IMR-90 (cell line): Measurements from ENCODE around the gene VRK2. TPM values are rescaled to one million over a fixed set of nuclear protein-coding genes. Genes with fewer than 3 reads are reported as not detected.

Source experiments
- ATAC-seq: fragments of 200-7000 bp; cut with Tn5 transposase; 2 replicates; pipeline ENCODE4 v1.9.1; 2020; ENCODE audit warnings: low read depth, mild to moderate bottlenecking, moderate library complexity
- BruUV-seq: library from RNA; stranded (reverse); fragments of 400-500 nt; replicated peaks from 2 replicates; lab custom pipeline; 2021; lab: Mats Ljungman, UMichigan
- CTCF ChIA-PET: fragments of 300-600 bp; formaldehyde crosslinking; extraction: SDS; loops from one replicate; lab custom pipeline; 2021; ENCODE audit warnings: antibody characterized with exemption; lab: Yijun Ruan, JAX
- POLR2A ChIA-PET: fragments of 300-600 bp; sonication (Branson Sonifier 250); formaldehyde crosslinking; loops from one replicate; lab custom pipeline; 2022; ENCODE audit warnings: antibody characterized with exemption; ENCODE audit not compliant: unreplicated experiment; lab: Charles Lee
- DNase-seq: peaks from one replicate; pipeline ENCODE4 v3.0.0; 2013
- H2AFZ ChIP-seq: replicated peaks from 2 replicates; pipeline ENCODE3; 2013; ENCODE audit warnings: low read length, mild to moderate bottlenecking; ENCODE audit not compliant: poor library complexity
- H2AK5ac ChIP-seq: 2 replicates; pipeline ENCODE4 v1.6.1; 2013; ENCODE audit warnings: low read depth, low read length, inconsistent platforms
- H2AK9ac ChIP-seq: replicated peaks from 2 replicates; pipeline ENCODE3; 2013; ENCODE audit warnings: mild to moderate bottlenecking, low read depth, low read length, moderate library complexity; ENCODE audit not compliant: poor library complexity
- H2BK120ac ChIP-seq: 2 replicates; pipeline ENCODE4 v1.6.1; 2013; ENCODE audit warnings: low read depth, low read length, inconsistent platforms
- H2BK15ac ChIP-seq: 3 replicates; pipeline ENCODE4 v1.6.1; 2013; ENCODE audit warnings: low read depth, low read length, inconsistent platforms
- H2BK20ac ChIP-seq: 2 replicates; pipeline ENCODE4 v1.6.1; 2013; ENCODE audit warnings: low read depth, mild to moderate bottlenecking, inconsistent platforms, low read length, moderate library complexity
- H2BK5ac ChIP-seq: 2 replicates; pipeline ENCODE4 v1.6.1; 2013; ENCODE audit warnings: mild to moderate bottlenecking, low read depth, low read length, inconsistent platforms; ENCODE audit not compliant: poor library complexity, severe bottlenecking
- H3K14ac ChIP-seq: replicated peaks from 2 replicates; pipeline ENCODE4 v1.6.1; 2013; ENCODE audit warnings: low read depth, low read length, inconsistent platforms
- H3K18ac ChIP-seq: 2 replicates; pipeline ENCODE4 v1.6.1; 2013; ENCODE audit warnings: low read depth, low read length, control low read depth
- H3K23ac ChIP-seq: 2 replicates; pipeline ENCODE4 v1.6.1; 2013; ENCODE audit warnings: low read depth, low read length, inconsistent platforms
- H3K27ac ChIP-seq: 2 replicates; pipeline ENCODE4 v1.5.1; 2013; ENCODE audit warnings: mild to moderate bottlenecking, control low read depth, low read length; ENCODE audit not compliant: insufficient read depth
- H3K27me3 ChIP-seq: 2 replicates; pipeline ENCODE4 v1.6.1; 2013; ENCODE audit warnings: low read length; ENCODE audit not compliant: control insufficient read depth, insufficient read depth
- H3K36me3 ChIP-seq: 2 replicates; pipeline ENCODE4 v1.6.1; 2013; ENCODE audit warnings: low read length, mixed read lengths; ENCODE audit not compliant: control insufficient read depth, insufficient read depth
- H3K4ac ChIP-seq: 2 replicates; pipeline ENCODE4 v1.6.1; 2013; ENCODE audit warnings: low read depth, low read length, inconsistent platforms
- H3K4me1 ChIP-seq: 2 replicates; pipeline ENCODE4 v1.6.1; 2013; ENCODE audit warnings: low read length, mixed read lengths; ENCODE audit not compliant: control insufficient read depth, insufficient read depth
- H3K4me2 ChIP-seq: 2 replicates; pipeline ENCODE4 v1.6.1; 2013; ENCODE audit warnings: low read depth, mild to moderate bottlenecking, control low read depth, low read length, moderate library complexity
- H3K4me3 ChIP-seq: 2 replicates; pipeline ENCODE4 v1.5.1; 2013; ENCODE audit warnings: low read depth, mild to moderate bottlenecking, control low read depth, low read length, moderate library complexity; ENCODE audit not compliant: insufficient read depth
- H3K56ac ChIP-seq: 2 replicates; pipeline ENCODE4 v1.6.1; 2013; ENCODE audit warnings: low read length, inconsistent platforms; ENCODE audit not compliant: insufficient read depth; ENCODE audit errors: extremely low read depth
- H3K79me1 ChIP-seq, 2 experiments: 2 replicates each; pipeline ENCODE4 v1.6.1; 2013; ENCODE audit warnings: low read length in 2 of 2, inconsistent platforms in 1 of 2, low read depth in 1 of 2
- H3K9ac ChIP-seq: 2 replicates; pipeline ENCODE4 v1.6.1; 2013; ENCODE audit warnings: low read depth, low read length, control low read depth
- H3K9me1 ChIP-seq: 2 replicates; pipeline ENCODE4 v1.6.1; 2013; ENCODE audit warnings: low read length, inconsistent platforms; ENCODE audit not compliant: insufficient read depth
- H3K9me3 ChIP-seq: 2 replicates; pipeline ENCODE4 v1.6.1; 2013; ENCODE audit warnings: low read length; ENCODE audit not compliant: control insufficient read depth, insufficient read depth
- H4K20me1 ChIP-seq: 2 replicates; pipeline ENCODE4 v1.6.1; 2013; ENCODE audit warnings: low read length, inconsistent platforms; ENCODE audit not compliant: insufficient read depth
- H4K5ac ChIP-seq: 2 replicates; pipeline ENCODE4 v1.6.1; 2013; ENCODE audit warnings: mild to moderate bottlenecking, low read depth, low read length, control low read depth
- H4K8ac ChIP-seq, 2 experiments: 2 replicates each; pipeline ENCODE4 v1.6.1; 2013; ENCODE audit warnings: low read depth in 2 of 2, low read length in 2 of 2, control low read depth in 1 of 2, inconsistent platforms in 1 of 2
- H4K91ac ChIP-seq: 2 replicates; pipeline ENCODE4 v1.6.1; 2013; ENCODE audit warnings: low read depth, low read length, inconsistent platforms; ENCODE audit not compliant: insufficient read depth
- BHLHE40 ChIP-seq: fragments of 150-350 bp; IDR thresholded peaks from 2 replicates; pipeline ENCODE4 v1.6.1; 2016; ENCODE audit warnings: mild to moderate bottlenecking, low read depth, low read length
- CEBPB ChIP-seq: IDR thresholded peaks from 2 replicates; pipeline ENCODE4 v1.6.1; 2012; ENCODE audit warnings: low read depth, low read length, improper control_type of control experiment
- MAFK ChIP-seq: IDR thresholded peaks from 2 replicates; pipeline ENCODE4 v1.6.1; 2012; ENCODE audit warnings: low read depth, low read length, improper control_type of control experiment
- MAZ ChIP-seq: IDR thresholded peaks from 2 replicates; pipeline ENCODE4 v1.6.1; 2012; ENCODE audit warnings: low read depth, mild to moderate bottlenecking, low read length, improper control_type of control experiment, moderate library complexity, borderline replicate concordance
- MXI1 ChIP-seq: IDR thresholded peaks from 2 replicates; pipeline ENCODE4 v1.6.1; 2012; ENCODE audit warnings: low read depth, mild to moderate bottlenecking, low read length, moderate library complexity, borderline replicate concordance
- NFE2L2 ChIP-seq: fragments of 150-350 bp; IDR thresholded peaks from 2 replicates; pipeline ENCODE4 v1.6.1; 2016; ENCODE audit warnings: low read depth, mild to moderate bottlenecking, low read length
- POLR2A ChIP-seq: IDR thresholded peaks from 2 replicates; pipeline ENCODE4 v1.6.1; 2012; ENCODE audit warnings: mild to moderate bottlenecking, low read depth, low read length
- RAD21 ChIP-seq: IDR thresholded peaks from 2 replicates; pipeline ENCODE4 v1.6.1; 2012; ENCODE audit warnings: low read length, improper control_type of control experiment
- RCOR1 ChIP-seq: IDR thresholded peaks from 2 replicates; pipeline ENCODE4 v1.6.1; 2012; ENCODE audit warnings: mild to moderate bottlenecking, low read length, improper control_type of control experiment; ENCODE audit not compliant: insufficient replicate concordance
- RFX5 ChIP-seq: IDR thresholded peaks from 2 replicates; pipeline ENCODE4 v1.8.0; 2012; ENCODE audit warnings: low read depth, mild to moderate bottlenecking, low read length, moderate library complexity
- WGBS, 2 experiments: methylation state at CpG; one replicate each; pipeline versions ENCODE4 v1.1.5 to v1.1.7; 2013; ENCODE audit warnings: missing lambda C conversion rate in 2 of 2; ENCODE audit not compliant: insufficient read length in 1 of 2; ENCODE audit errors: extremely low coverage in 2 of 2; 5-methylcytosine and 5-hydroxymethylcytosine counted together
- dilution Hi-C: fragments of 300-500 bp; cut with HindIII; formaldehyde crosslinking; loops from one replicate; pipeline ENCODE4 v1.14.3; 2018; ENCODE audit warnings: low sequenced_read_pairs; ENCODE audit not compliant: unreplicated experiment
- in situ Hi-C: fragments of 300-500 bp; cut with MboI; formaldehyde crosslinking; loops from 3 replicates; pipeline ENCODE4 v1.14.3; 2019; ENCODE audit warnings: low sequenced_read_pairs, inconsistent platforms, mixed read lengths
- intact Hi-C: fragments of 100-400 bp; cut with micrococcal nuclease; formaldehyde crosslinking; loops from 2 replicates; pipeline ENCODE4 v1.10.0; 2022
- polyA plus RNA-seq, 3 experiments: library from polyadenylated mRNA; depleted of rRNA; stranded (reverse); fragments of >200 nt; gene quantifications; 2 replicates each; pipeline ENCODE4 v1.2.3, GENCODE V29; 2012; ENCODE audit warnings: low replicate concordance in 1 of 3
- total RNA-seq: library from RNA; depleted of rRNA; stranded (reverse); fragments of >200 nt; gene quantifications from 2 replicates; pipeline ENCODE4 v1.2.3, GENCODE V29; 2012
- TF ChIP-seq, protein P1 (sequence below): conservative IDR thresholded peaks from 2 replicates; pipeline ENCODE4 v1.5.1; 2012; ENCODE audit warnings: mild to moderate bottlenecking, low read depth, low read length, improper control_type of control experiment

Gene VRK2
- total and polyA plus RNA-seq, 2 of the 4 experiments (the other 2 are of a cell fraction), result 12.2 to 22.8 TPM

DNA sequence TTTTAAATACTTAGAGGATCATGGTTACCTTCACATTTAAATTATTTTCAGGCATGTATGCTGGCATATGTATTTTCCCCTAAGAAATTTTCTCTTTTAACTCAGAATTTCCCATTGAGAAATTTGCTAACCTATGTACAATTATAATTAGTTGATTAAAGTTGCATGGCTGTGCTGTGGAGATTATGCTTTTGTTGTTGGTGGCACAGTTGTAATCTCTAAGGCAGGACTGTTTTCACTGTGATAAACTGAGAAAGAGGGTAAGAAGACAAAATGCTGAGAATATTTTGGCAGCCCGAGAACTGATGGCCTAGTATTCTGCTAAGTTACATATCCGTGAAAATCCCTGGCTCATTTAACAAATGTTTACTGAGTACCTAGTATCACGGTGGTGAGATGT lies 1.4 kb downstream of the VRK2 start:
- Histone ChIP-seq H2AK5ac (no peak overlapping the region), H3K27ac (no peak overlapping the region), H2BK20ac (no peak overlapping the region), H2BK15ac (no peak overlapping the region), H2AFZ (no peak overlapping the region), H2BK5ac (no peak overlapping the region), H3K14ac (peak overlapping the region; percentile 63; the same call in 1 of the 2 replicates), H4K20me1 (no peaks in the 10 kb centered on the region), H3K56ac (no peak overlapping the region), H3K4me3 (no peak overlapping the region), H3K79me1 (peaks cover 7 to 22% of the 10 kb centered on the region in 2 experiments; a peak in 3 of 4 replicates), H4K91ac (no peak overlapping the region), H3K9me1 (no peaks in the 10 kb centered on the region; the same call in 1 of the 2 replicates), H3K23ac (peak overlapping the region; percentile 76; the same call in 1 of the 2 replicates), H3K4me1 (peaks cover 2% of the 10 kb centered on the region; the same call in 1 of the 2 replicates), H2BK120ac (no peak overlapping the region), H3K4me2 (peak overlapping the region; percentile 97; the same call in 1 of the 2 replicates), H3K27me3 (no peaks in the 10 kb centered on the region), H3K4ac (no peak overlapping the region), H3K9me3 (no peaks in the 10 kb centered on the region), H3K9ac (no peak overlapping the region), H4K5ac (no peak overlapping the region), H3K18ac (no peak overlapping the region), H4K8ac (no peak overlapping the region), H2AK9ac (no peak overlapping the region), H3K36me3 (no peaks in the 10 kb centered on the region)
- ChIA-PET POLR2A (no interaction called here), CTCF (no interaction called here)
- TF ChIP-seq POLR2A, result no peak
- TF ChIP-seq CEBPB, result no peak
- TF ChIP-seq, protein P1, sequence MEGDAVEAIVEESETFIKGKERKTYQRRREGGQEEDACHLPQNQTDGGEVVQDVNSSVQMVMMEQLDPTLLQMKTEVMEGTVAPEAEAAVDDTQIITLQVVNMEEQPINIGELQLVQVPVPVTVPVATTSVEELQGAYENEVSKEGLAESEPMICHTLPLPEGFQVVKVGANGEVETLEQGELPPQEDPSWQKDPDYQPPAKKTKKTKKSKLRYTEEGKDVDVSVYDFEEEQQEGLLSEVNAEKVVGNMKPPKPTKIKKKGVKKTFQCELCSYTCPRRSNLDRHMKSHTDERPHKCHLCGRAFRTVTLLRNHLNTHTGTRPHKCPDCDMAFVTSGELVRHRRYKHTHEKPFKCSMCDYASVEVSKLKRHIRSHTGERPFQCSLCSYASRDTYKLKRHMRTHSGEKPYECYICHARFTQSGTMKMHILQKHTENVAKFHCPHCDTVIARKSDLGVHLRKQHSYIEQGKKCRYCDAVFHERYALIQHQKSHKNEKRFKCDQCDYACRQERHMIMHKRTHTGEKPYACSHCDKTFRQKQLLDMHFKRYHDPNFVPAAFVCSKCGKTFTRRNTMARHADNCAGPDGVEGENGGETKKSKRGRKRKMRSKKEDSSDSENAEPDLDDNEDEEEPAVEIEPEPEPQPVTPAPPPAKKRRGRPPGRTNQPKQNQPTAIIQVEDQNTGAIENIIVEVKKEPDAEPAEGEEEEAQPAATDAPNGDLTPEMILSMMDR, result no peak
- TF ChIP-seq MAFK, result no peak
- TF ChIP-seq RCOR1, result no peak
- no peak for TF ChIP-seq NFE2L2
- TF ChIP-seq MAZ, result no peak
- no peak for TF ChIP-seq BHLHE40
- TF ChIP-seq MXI1, result no peak
- no peak for TF ChIP-seq RFX5
- TF ChIP-seq RAD21, result no peak
- ATAC-seq (no peak), DNase-seq (no peak)
- WGBS, 2 experiments, result no CpG with 5 or more reads among the region's 3 CpGs
- in situ Hi-C loops, result no loop called here
- dilution Hi-C loops, result no loop called here
- intact Hi-C loops, result loop anchor here (5.0 to 10.0 kb wide), 2 partner anchors 59 to 397 kb away; no protein-coding TSS in a partner anchor
- BruUV-seq, result TSS peak; percentile 49
